HEK293 (cell line): ENCODE results near the gene DACT3.

Source experiments
- CTCF ChIA-PET: fragments of 350-600 bp; formaldehyde crosslinking; extraction: SDS; loops from one replicate; lab custom pipeline; 2021; ENCODE audit warnings: antibody characterized with exemption; lab: Yijun Ruan, JAX
- POLR2A ChIA-PET: fragments of 300-600 bp; formaldehyde crosslinking; extraction: SDS; loops from one replicate; lab custom pipeline; 2020; ENCODE audit warnings: antibody characterized with exemption, inconsistent platforms; lab: Yijun Ruan, JAX
- H3K27ac ChIP-seq: fragments of 200-500 bp; sonication (Bioruptor generic); 2 replicates; pipeline ENCODE4 v1.5.1; 2014; ENCODE audit warnings: low read depth, low read length, control low read depth, inconsistent platforms; ENCODE audit errors: extremely low read depth
- H3K36me3 ChIP-seq, 2 experiments: fragments of 200-500 bp in 1 of 2; sonication (Bioruptor generic) in 1 of 2; 1 replicate in 1 of 2; 2 replicates in 1 of 2; pipeline ENCODE4 v1.5.1; 2014 to 2017; ENCODE audit warnings: inconsistent platforms in 2 of 2, low read length in 2 of 2; ENCODE audit not compliant: control insufficient read depth in 2 of 2, insufficient read depth in 1 of 2
- H3K4me1 ChIP-seq: fragments of 200-500 bp; sonication (Bioruptor generic); 2 replicates; pipeline ENCODE4 v1.5.1; 2014; ENCODE audit warnings: mild to moderate bottlenecking, low read length, inconsistent platforms; ENCODE audit not compliant: control insufficient read depth, insufficient read depth
- H3K4me3 ChIP-seq: 2 replicates; pipeline ENCODE4 v1.5.1; 2011; ENCODE audit warnings: low read depth, mild to moderate bottlenecking, control low read depth, low read length, moderate library complexity
- H3K9me3 ChIP-seq: fragments of 200-500 bp; sonication (Bioruptor generic); 2 replicates; pipeline ENCODE4 v1.5.1; 2014; ENCODE audit warnings: low read depth, low read length, inconsistent platforms; ENCODE audit not compliant: control insufficient read depth, insufficient read depth
- BCL6B ChIP-seq: fragments of 450-650 bp; formaldehyde crosslinking; IDR thresholded peaks from 2 replicates; pipeline ENCODE4 v1.5.1; 2017; ENCODE audit warnings: missing biosample characterization, missing genetic modification characterization
- EGR2 ChIP-seq: fragments of 450-650 bp; formaldehyde crosslinking; IDR thresholded peaks from 2 replicates; pipeline ENCODE4 v1.5.1; 2016; ENCODE audit warnings: low read depth, missing biosample characterization, missing genetic modification characterization
- GLIS2 ChIP-seq: fragments of 450-650 bp; formaldehyde crosslinking; IDR thresholded peaks from 2 replicates; pipeline ENCODE4 v1.5.1; 2016; ENCODE audit warnings: missing biosample characterization, missing genetic modification characterization
- HIC1 ChIP-seq: fragments of 450-650 bp; formaldehyde crosslinking; IDR thresholded peaks from 2 replicates; pipeline ENCODE4 v1.5.1; 2016; ENCODE audit warnings: missing biosample characterization, missing genetic modification characterization
- IKZF3 ChIP-seq: fragments of 450-650 bp; IDR thresholded peaks from 2 replicates; pipeline ENCODE4 v1.5.0; 2018; ENCODE audit warnings: missing biosample characterization, mild to moderate bottlenecking, missing genetic modification characterization, moderate library complexity
- KLF17 ChIP-seq: fragments of 450-650 bp; formaldehyde crosslinking; IDR thresholded peaks from 2 replicates; pipeline ENCODE4 v1.5.1; 2016; ENCODE audit warnings: missing biosample characterization, missing genetic modification characterization
- OVOL3 ChIP-seq: fragments of 450-650 bp; formaldehyde crosslinking; IDR thresholded peaks from 2 replicates; pipeline ENCODE4 v1.5.1; 2016; ENCODE audit warnings: missing biosample characterization, missing genetic modification characterization
- PRDM1 ChIP-seq: fragments of 450-650 bp; formaldehyde crosslinking; IDR thresholded peaks from 2 replicates; pipeline ENCODE4; 2016; ENCODE audit warnings: missing biosample characterization, missing genetic modification characterization
- SETDB1 ChIP-seq: IDR thresholded peaks from one replicate; pipeline ENCODE4 v1.6.1; 2017; ENCODE audit warnings: mild to moderate bottlenecking, low read length, moderate library complexity, mixed read lengths; ENCODE audit not compliant: insufficient read length
- YY2 ChIP-seq: fragments of 450-650 bp; formaldehyde crosslinking; IDR thresholded peaks from 2 replicates; pipeline ENCODE4 v1.5.1; 2016; ENCODE audit warnings: missing biosample characterization, missing genetic modification characterization
- ZBTB1 ChIP-seq: fragments of 450-650 bp; formaldehyde crosslinking; IDR thresholded peaks from 2 replicates; pipeline ENCODE4 v1.5.1; 2016; ENCODE audit warnings: missing biosample characterization, missing genetic modification characterization
- ZNF23 ChIP-seq: fragments of 450-650 bp; formaldehyde crosslinking; IDR thresholded peaks from 2 replicates; pipeline ENCODE4 v1.5.1; 2016; ENCODE audit warnings: missing biosample characterization, missing genetic modification characterization, borderline replicate concordance
- ZNF24 ChIP-seq: fragments of 450-650 bp; formaldehyde crosslinking; IDR thresholded peaks from 2 replicates; pipeline ENCODE4 v1.5.1; 2016; ENCODE audit warnings: missing biosample characterization, missing genetic modification characterization
- ZNF280C ChIP-seq: fragments of 450-650 bp; formaldehyde crosslinking; IDR thresholded peaks from 2 replicates; pipeline ENCODE4 v1.5.1; 2016; ENCODE audit warnings: missing biosample characterization, missing genetic modification characterization
- ZNF366 ChIP-seq: fragments of 450-650 bp; formaldehyde crosslinking; conservative IDR thresholded peaks from 2 replicates; pipeline ENCODE4 v1.5.1; 2016; ENCODE audit warnings: missing biosample characterization, missing genetic modification characterization
- ZNF473 ChIP-seq: fragments of 450-650 bp; formaldehyde crosslinking; IDR thresholded peaks from 2 replicates; pipeline ENCODE4 v1.5.1; 2017; ENCODE audit warnings: missing biosample characterization, missing genetic modification characterization
- ZNF501 ChIP-seq: fragments of 450-650 bp; formaldehyde crosslinking; IDR thresholded peaks from 2 replicates; pipeline ENCODE4 v1.5.1; 2016; ENCODE audit warnings: missing biosample characterization, missing genetic modification characterization
- ZNF600 ChIP-seq: fragments of 450-650 bp; formaldehyde crosslinking; IDR thresholded peaks from 2 replicates; pipeline ENCODE4 v1.5.1; 2016; ENCODE audit warnings: missing biosample characterization, missing genetic modification characterization
- ZNF626 ChIP-seq: fragments of 450-650 bp; sonication (Bioruptor Pico); formaldehyde crosslinking; IDR thresholded peaks from 2 replicates; pipeline ENCODE4 v1.5.1; 2018; ENCODE audit warnings: missing biosample characterization, missing genetic modification characterization, inconsistent platforms
- ZNF830 ChIP-seq: fragments of 450-650 bp; IDR thresholded peaks from 2 replicates; pipeline ENCODE4 v1.5.0; 2018; ENCODE audit warnings: missing biosample characterization, missing genetic modification characterization, low read depth, mild to moderate bottlenecking, moderate library complexity
- ZSCAN23 ChIP-seq: fragments of 450-650 bp; formaldehyde crosslinking; IDR thresholded peaks from 2 replicates; pipeline ENCODE4 v1.5.1; 2016; ENCODE audit warnings: missing biosample characterization, missing genetic modification characterization
- ZSCAN4 ChIP-seq: fragments of 450-650 bp; formaldehyde crosslinking; IDR thresholded peaks from 2 replicates; pipeline ENCODE4 v1.5.1; 2017; ENCODE audit warnings: missing biosample characterization, missing genetic modification characterization
- TF ChIP-seq, protein P1 (sequence below): fragments of 450-650 bp; formaldehyde crosslinking; IDR thresholded peaks from 2 replicates; pipeline ENCODE4 v1.5.1; 2016; ENCODE audit warnings: missing biosample characterization, missing genetic modification characterization

The DACT3 gene

DNA sequence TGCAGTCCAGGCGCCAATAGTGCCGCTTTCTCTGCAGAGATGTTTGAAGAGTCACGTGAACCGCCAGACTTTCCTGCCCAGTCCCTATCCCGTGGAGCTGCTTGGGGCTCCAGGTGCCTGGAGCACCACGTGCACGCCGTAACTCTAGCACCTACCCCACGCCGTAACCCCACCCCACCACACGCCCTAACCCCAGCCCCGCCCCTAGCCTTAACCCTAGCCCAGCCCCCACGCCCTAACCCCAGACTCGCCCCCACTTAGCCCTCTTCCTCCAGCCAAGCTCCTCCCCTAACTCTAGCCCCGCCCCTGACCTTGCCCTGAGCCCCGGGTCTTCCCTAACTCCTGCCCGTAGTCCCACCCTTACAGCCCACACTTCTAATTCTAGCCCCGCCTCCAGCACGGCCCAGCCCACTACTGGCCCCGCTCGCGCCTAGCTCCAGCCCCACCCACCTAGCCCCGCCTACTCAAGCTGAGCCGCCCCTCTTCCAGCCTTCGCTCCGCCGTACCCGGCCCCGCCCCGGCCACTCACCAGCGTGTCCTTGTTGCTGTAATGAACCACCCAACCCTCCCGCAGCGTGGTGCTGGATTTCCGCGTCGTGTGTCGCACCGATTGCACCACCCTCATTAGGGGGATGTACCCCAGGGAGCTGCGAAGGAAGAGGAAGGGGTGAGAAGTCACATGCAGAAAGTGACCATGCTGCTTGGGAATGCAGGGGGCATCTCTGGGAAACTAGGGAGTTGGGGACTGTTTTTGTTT lies 36.4 kb upstream of the DACT3 start (continued):
- TF ChIP-seq ZNF830 (tag by site-specific recombination) (no peak), ZNF23 (tag by site-specific recombination) (no peak), SETDB1 (no peak), YY2 (tag by site-specific recombination) (no peak), ZNF501 (tag by site-specific recombination) (no peak), OVOL3 (no peak), ZNF600 (peak; percentile 87; the same call in 1 of the 2 replicates), KLF17 (tag by site-specific recombination) (peak; percentile 17; the same call in 1 of the 2 replicates)
- TF ChIP-seq, protein P1, sequence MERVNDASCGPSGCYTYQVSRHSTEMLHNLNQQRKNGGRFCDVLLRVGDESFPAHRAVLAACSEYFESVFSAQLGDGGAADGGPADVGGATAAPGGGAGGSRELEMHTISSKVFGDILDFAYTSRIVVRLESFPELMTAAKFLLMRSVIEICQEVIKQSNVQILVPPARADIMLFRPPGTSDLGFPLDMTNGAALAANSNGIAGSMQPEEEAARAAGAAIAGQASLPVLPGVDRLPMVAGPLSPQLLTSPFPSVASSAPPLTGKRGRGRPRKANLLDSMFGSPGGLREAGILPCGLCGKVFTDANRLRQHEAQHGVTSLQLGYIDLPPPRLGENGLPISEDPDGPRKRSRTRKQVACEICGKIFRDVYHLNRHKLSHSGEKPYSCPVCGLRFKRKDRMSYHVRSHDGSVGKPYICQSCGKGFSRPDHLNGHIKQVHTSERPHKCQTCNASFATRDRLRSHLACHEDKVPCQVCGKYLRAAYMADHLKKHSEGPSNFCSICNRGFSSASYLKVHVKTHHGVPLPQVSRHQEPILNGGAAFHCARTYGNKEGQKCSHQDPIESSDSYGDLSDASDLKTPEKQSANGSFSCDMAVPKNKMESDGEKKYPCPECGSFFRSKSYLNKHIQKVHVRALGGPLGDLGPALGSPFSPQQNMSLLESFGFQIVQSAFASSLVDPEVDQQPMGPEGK (tag by site-specific recombination), result peak; percentile 50; the same call in 1 of the 2 replicates

DNA sequence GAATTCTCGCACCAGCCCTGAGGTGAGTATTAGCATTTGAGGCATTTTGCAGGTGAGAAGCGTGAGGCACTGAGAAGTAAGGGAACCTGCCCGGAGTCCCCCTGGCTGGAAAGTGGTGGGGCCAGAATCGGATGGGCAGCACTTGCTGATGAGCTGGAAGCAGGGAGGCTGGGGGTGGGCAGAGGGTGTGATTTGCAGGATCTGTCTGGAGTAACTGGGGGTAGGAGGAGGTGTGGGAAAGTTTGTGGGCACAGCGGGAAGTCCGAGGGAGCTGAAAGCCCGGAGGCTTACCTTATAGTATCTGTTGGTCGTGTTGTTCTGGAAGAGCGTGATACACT lies 35.9 kb upstream of the DACT3 start:
- no peak overlapping the region for H3K4me3 ChIP-seq
- peaks cover 82 to 90% of the 10 kb centered on the region in 2 experiments for H3K36me3 ChIP-seq
- TF ChIP-seq ZBTB1 (tag by site-specific recombination) (no peak), ZSCAN23 (tag by site-specific recombination) (no peak), EGR2 (tag by site-specific recombination) (peak; percentile 32; the same call in 1 of the 2 replicates), PRDM1 (tag by site-specific recombination) (peak; percentile 52; the same call in 1 of the 2 replicates), ZNF600 (peak; percentile 46)
- H3K9me3 ChIP-seq, result no peaks in the 10 kb centered on the region
- H3K27ac ChIP-seq, result no peak overlapping the region
- ChIA-PET CTCF (interaction anchor here (0.6 to 1.1 kb wide), 5 partner anchors 33 to 70 kb away, joined by 3 to 4 read pairs (median 3); partner anchors contain the start of gene DACT3), POLR2A (interaction anchor here (1.7 kb wide), 1 partner anchor 97 kb away, joined by 5 read pairs; no protein-coding TSS in a partner anchor)
- H3K4me1 ChIP-seq, result no peaks in the 10 kb centered on the region

DNA sequence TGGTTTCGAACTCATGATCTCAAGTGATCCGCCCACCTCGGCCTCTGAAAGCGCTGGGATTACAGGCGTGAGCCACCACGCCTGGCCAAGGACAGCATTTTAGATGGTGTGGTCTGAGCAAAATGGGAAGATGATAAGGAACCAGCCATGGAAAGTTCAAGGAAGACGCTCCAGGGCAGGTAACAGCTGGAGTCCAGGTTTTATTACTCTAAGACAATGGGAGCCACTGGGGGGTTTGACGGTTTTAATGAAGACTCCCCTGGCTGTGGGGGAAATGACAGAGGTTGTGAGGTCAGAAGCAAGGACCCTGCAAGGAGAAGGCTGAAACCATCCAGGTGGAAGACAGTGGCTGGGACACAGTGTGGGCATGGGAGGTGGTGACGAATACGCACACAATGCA lies 35.1 kb upstream of the DACT3 start:
- H3K27ac ChIP-seq, result no peak overlapping the region
- peaks cover 81 to 90% of the 10 kb centered on the region in 2 experiments for H3K36me3 ChIP-seq
- ChIA-PET CTCF (interaction anchor here (0.8 to 1.1 kb wide), 3 partner anchors 34 to 71 kb away, joined by 3 to 4 read pairs (median 3); no protein-coding TSS in a partner anchor), POLR2A (no interaction called here)
- no peaks in the 10 kb centered on the region for H3K9me3 ChIP-seq
- no peaks in the 10 kb centered on the region for H3K4me1 ChIP-seq
- H3K4me3 ChIP-seq, result no peak overlapping the region
- TF ChIP-seq GLIS2 (tag by site-specific recombination), result no peak
- TF ChIP-seq ZNF24 (tag by site-specific recombination), result no peak
- no peak for TF ChIP-seq IKZF3
- TF ChIP-seq ZSCAN4 (tag by site-specific recombination), result no peak
- TF ChIP-seq ZNF366 (tag by site-specific recombination), result no peak
- TF ChIP-seq ZNF280C, result no peak
- no peak for TF ChIP-seq BCL6B (tag by site-specific recombination)
- TF ChIP-seq ZNF626 (tag by site-specific recombination), result no peak
- no peak for TF ChIP-seq HIC1
- TF ChIP-seq ZNF473 (tag by site-specific recombination), result no peak
